ENCODE results near the gene SBK2.

The SBK2 gene

GRCh38 chr19:55494172-55494761 is 42.7 kb downstream of the SBK2 start:
- no peak for TF ChIP-seq CTCF (IDR thresholded peaks at IDR 0.05; ENCODE audit: borderline replicate concordance, control extremely low read depth, extremely low read depth, insufficient read depth, missing control alignments)
- in situ Hi-C loops (cut with MboI; ENCODE audit: low sequenced_read_pairs, unreplicated experiment) = no loop called here
- DNase-seq (ENCODE audit: low spot score) = no peak

- in situ Hi-C loops (cut with MboI; ENCODE audit: low sequenced_read_pairs, unreplicated experiment) = no loop called here
- no peak for DNase-seq (ENCODE audit: low spot score)
- TF ChIP-seq CTCF (IDR thresholded peaks at IDR 0.05; ENCODE audit: borderline replicate concordance, control extremely low read depth, extremely low read depth, insufficient read depth, missing control alignments) = no peak
Observed at GRCh38 chr19:55493645-55494171, 43.2 kb downstream of the SBK2 start.

- in situ Hi-C loops (cut with MboI; ENCODE audit: low sequenced_read_pairs, unreplicated experiment) = no loop called here
- no peak for DNase-seq (ENCODE audit: low spot score)
- no peak for TF ChIP-seq CTCF (IDR thresholded peaks at IDR 0.05; ENCODE audit: borderline replicate concordance, control extremely low read depth, extremely low read depth, insufficient read depth, missing control alignments)
Observed at GRCh38 chr19:55493052-55493644, 43.8 kb downstream of the SBK2 start.

- TF ChIP-seq CTCF (IDR thresholded peaks at IDR 0.05; ENCODE audit: borderline replicate concordance, control extremely low read depth, extremely low read depth, insufficient read depth, missing control alignments) = no peak
- in situ Hi-C loops (cut with MboI; ENCODE audit: low sequenced_read_pairs, unreplicated experiment) = no loop called here
- no peak for DNase-seq (ENCODE audit: low spot score)
Observed at GRCh38 chr19:55492362-55492944, 44.5 kb downstream of the SBK2 start.

GRCh38 chr19:55491546-55492360 is 45.2 kb downstream of the SBK2 start:
- TF ChIP-seq CTCF (IDR thresholded peaks at IDR 0.05; ENCODE audit: borderline replicate concordance, control extremely low read depth, extremely low read depth, insufficient read depth, missing control alignments) = no peak
- in situ Hi-C loops (cut with MboI; ENCODE audit: low sequenced_read_pairs, unreplicated experiment) = no loop called here
- no peak for DNase-seq (ENCODE audit: low spot score)
